Esophagus squamous epithelium (tissue), 5 donors: ENCODE results near the gene KIAA0753. TPM values are rescaled to one million over a fixed set of nuclear protein-coding genes. Genes with fewer than 3 reads are reported as not detected.

ENCODE experiments used
- DNase-seq: peaks from one replicate; lab custom pipeline; 2025; lab: John Stamatoyannopoulos, UW
- H3K27ac ChIP-seq, 4 donors: fragments of 200-600 bp; sonication (generic); one replicate each; pipeline ENCODE4 v1.5.1; 2016 to 2019; ENCODE audit warnings: mild to moderate bottlenecking in 1 of 4
- H3K27me3 ChIP-seq, 4 donors: fragments of 200-600 bp; sonication (generic); 1 replicate in 3 of 4; 2 replicates in 1 of 4; pipeline versions ENCODE4 v1.5.1 to v1.6.0; 2017 to 2021; ENCODE audit warnings: antibody characterized with exemption in 1 of 4
- H3K36me3 ChIP-seq, 3 donors: fragments of 200-600 bp; sonication (generic); one replicate each; pipeline ENCODE4 v1.5.1; 2016 to 2019
- H3K4me1 ChIP-seq, 3 donors: fragments of 200-600 bp; sonication (generic); one replicate each; pipeline ENCODE4 v1.5.1; 2017 to 2019
- H3K4me3 ChIP-seq, 4 donors: fragments of 200-600 bp; sonication (generic); 1 replicate in 3 of 4; 2 replicates in 1 of 4; pipeline ENCODE4 v1.5.1; 2016 to 2019; ENCODE audit warnings: mild to moderate bottlenecking in 2 of 4, moderate library complexity in 1 of 4
- H3K9me3 ChIP-seq, 3 donors: fragments of 200-600 bp; sonication (generic); one replicate each; pipeline ENCODE4 v1.5.1; 2016 to 2019
- POLR2A ChIP-seq, 4 donors: fragments of 450-650 bp; IDR thresholded peaks; one replicate each; pipeline ENCODE4 v1.6.1; 2017; ENCODE audit warnings: antibody characterized with exemption in 4 of 4, mild to moderate bottlenecking in 4 of 4, moderate library complexity in 3 of 4
- WGBS, 2 donors: methylation state at CpG; one replicate each; pipeline ENCODE4 v1.1.5; 2018; 5-methylcytosine and 5-hydroxymethylcytosine counted together
- intact Hi-C: fragments of 100-400 bp; cut with DNase I; formaldehyde crosslinking; loops from one replicate; pipeline ENCODE4 v1.15.0; 2022
- small RNA-seq, 4 donors: library from RNA; depleted of rRNA; stranded (forward); fragments of <200 nt; gene quantifications; one replicate each; pipeline ENCODE3, GENCODE V24; 2016
- total RNA-seq, 4 donors: library from RNA; depleted of rRNA; stranded (reverse); fragments of >200 nt; gene quantifications; one replicate each; pipeline ENCODE4 v1.1.0, GENCODE V29; 2016
- TF ChIP-seq, protein P1 (sequence below), 6 experiments: fragments of 450-650 bp in 4 of 6; fragments of 200-600 bp in 2 of 6; sonication (generic) in 2 of 6; IDR thresholded peaks; one replicate each; pipeline ENCODE4 v1.5.1; 2016 to 2019; ENCODE audit warnings: antibody characterized with exemption in 6 of 6, mild to moderate bottlenecking in 4 of 6, moderate library complexity in 4 of 6
- donor health status: DM: yes; HTN: yes; CAD: no.

The KIAA0753 gene
- total RNA-seq, 4 donors from 2014 or later: 8.1 to 17.4 (median 11.4) TPM

DNA sequence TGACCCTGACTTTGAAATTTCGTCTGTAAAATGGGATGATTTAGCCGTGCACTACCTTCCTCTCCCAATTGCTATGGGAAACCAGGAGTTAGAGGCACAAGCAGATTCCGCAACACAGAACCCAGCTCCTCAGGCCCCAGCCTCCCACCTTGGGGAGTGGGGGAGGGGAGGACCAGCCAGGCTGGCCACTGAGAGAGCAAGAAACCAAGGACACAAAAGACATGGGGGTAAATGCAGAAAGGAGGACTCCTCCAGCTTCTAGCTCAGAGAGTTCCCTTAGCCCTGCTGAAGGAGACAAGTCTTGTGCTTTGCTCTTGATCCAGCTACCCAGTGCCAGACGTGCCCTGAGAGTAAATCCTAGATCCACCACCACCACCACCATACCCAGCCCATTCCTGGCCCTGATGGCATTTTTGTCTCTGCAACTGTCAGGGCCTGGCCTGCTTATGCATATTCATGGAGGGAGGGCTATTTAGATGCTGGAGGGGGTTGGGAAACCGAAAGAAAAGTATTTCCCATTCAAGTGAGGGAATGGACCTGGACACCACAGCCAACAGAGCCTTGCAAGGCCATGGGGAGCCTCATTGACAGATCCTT is 110.1 kb downstream of the KIAA0753 start:
- WGBS, 2 donors: 69 to 96% methylated on average over 3 of the region's 5 CpGs
- Histone ChIP-seq H3K27ac (no peak overlapping the region), H3K4me1 (no peaks in the 10 kb centered on the region), H3K36me3 (peaks cover 0 to 76% (median 0%) of the 10 kb centered on the region in 3 donors), H3K27me3 (no peaks in the 10 kb centered on the region), H3K4me3 (no peak overlapping the region), H3K9me3 (no peaks in the 10 kb centered on the region)
- DNase-seq: no peak
- intact Hi-C loops: no loop called here
- no peak for TF ChIP-seq POLR2A (IDR thresholded peaks at IDR 0.05)
- TF ChIP-seq, protein P1, sequence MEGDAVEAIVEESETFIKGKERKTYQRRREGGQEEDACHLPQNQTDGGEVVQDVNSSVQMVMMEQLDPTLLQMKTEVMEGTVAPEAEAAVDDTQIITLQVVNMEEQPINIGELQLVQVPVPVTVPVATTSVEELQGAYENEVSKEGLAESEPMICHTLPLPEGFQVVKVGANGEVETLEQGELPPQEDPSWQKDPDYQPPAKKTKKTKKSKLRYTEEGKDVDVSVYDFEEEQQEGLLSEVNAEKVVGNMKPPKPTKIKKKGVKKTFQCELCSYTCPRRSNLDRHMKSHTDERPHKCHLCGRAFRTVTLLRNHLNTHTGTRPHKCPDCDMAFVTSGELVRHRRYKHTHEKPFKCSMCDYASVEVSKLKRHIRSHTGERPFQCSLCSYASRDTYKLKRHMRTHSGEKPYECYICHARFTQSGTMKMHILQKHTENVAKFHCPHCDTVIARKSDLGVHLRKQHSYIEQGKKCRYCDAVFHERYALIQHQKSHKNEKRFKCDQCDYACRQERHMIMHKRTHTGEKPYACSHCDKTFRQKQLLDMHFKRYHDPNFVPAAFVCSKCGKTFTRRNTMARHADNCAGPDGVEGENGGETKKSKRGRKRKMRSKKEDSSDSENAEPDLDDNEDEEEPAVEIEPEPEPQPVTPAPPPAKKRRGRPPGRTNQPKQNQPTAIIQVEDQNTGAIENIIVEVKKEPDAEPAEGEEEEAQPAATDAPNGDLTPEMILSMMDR (IDR thresholded peaks at IDR 0.05): no peak

DNA sequence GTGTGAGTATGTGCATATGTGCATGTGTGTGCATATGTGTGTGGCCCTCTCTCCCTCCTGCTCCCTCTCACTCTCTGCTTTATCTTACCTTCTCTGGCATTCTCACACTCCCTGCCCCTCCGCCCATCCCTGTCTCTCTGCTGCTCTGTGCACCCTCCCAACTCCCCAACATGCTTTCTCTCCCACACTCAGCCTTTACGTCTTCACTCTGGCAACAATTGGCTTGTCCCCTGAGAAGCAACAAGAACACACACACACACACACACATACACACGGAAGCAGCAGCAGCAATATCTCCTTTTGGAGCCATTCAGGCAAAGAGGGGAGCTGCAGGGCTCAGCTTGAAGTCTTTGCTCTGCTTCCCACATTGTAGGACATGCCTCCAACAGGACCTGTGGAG is 112.0 kb downstream of the KIAA0753 start:
- no peak overlapping the region for H3K4me3 ChIP-seq
- TF ChIP-seq, protein P1 (IDR thresholded peaks at IDR 0.05): no peak
- no peak for TF ChIP-seq POLR2A (IDR thresholded peaks at IDR 0.05)
- intact Hi-C loops: no loop called here
- WGBS, 2 donors: 79 to 91% methylated on average over 3 of the region's 3 CpGs
- no peaks in the 10 kb centered on the region for H3K9me3 ChIP-seq
- peaks cover 0 to 76% (median 0%) of the 10 kb centered on the region in 3 donors for H3K36me3 ChIP-seq
- no peaks in the 10 kb centered on the region for H3K4me1 ChIP-seq
- no peak for DNase-seq
- H3K27me3 ChIP-seq: no peaks in the 10 kb centered on the region
- no peak overlapping the region for H3K27ac ChIP-seq

Small RNAs within 50 kb of the gene (small RNA-seq; reads per million reads assigned to genes)
- gene MIR4520-1: 0.42 to 1.1 (median 0.77) reads per million in 4 donors
- gene RNA5SP435: 0.42 to 3.6 (median 2.4) reads per million in 4 donors

Other genes with a start within 250 kb of the KIAA0753 start
- gene AIPL1, start 205.6 kb downstream of the KIAA0753 start, total RNA-seq: not detected
- gene PIMREG, start 196.3 kb downstream of the KIAA0753 start, total RNA-seq: 1 to 10 TPM; 3.6 to 7.2 (median 5.2) TPM
- 10 to 100 TPM; 14.0 to 33.4 (median 21.5) TPM for gene PITPNM3, start 84.2 kb downstream of the KIAA0753 start, total RNA-seq
- gene TXNDC17, start 349 bp upstream of the KIAA0753 start, total RNA-seq: 100 to 1,000 TPM; 446 to 796 (median 696) TPM
- gene MED31, start 10.9 kb upstream of the KIAA0753 start, total RNA-seq: 10 to 100 TPM in 2 of 4 donors, 1 to 10 TPM in 2; 5.5 to 18.9 (median 12.5) TPM
- 1 to 10 TPM in 1 of 4 donors, under 1 TPM in 2, not detected in 1; 0.27 to 1.5 (median 0.57) TPM for gene C17orf100, start 11.1 kb upstream of the KIAA0753 start, total RNA-seq
- gene SLC13A5, start 72.7 kb upstream of the KIAA0753 start, total RNA-seq: 1 to 10 TPM in 2 of 4 donors, under 1 TPM in 2; 0.29 to 2.3 (median 1.3) TPM
- gene XAF1, start 115.3 kb upstream of the KIAA0753 start, total RNA-seq: 10 to 100 TPM in 3 of 4 donors, 1 to 10 TPM in 1; 6.9 to 24.0 (median 15.5) TPM
- 1 to 10 TPM in 3 of 4 donors, under 1 TPM in 1; 0.48 to 2.9 (median 1.9) TPM for gene FBXO39, start 135.5 kb upstream of the KIAA0753 start, total RNA-seq
- not detected for gene TEKT1, start 191.0 kb upstream of the KIAA0753 start, total RNA-seq